Measurements from ENCODE around the gene APOBEC2. TPM values are rescaled to one million over a fixed set of nuclear protein-coding genes. Genes with fewer than 3 reads are reported as not detected.

The APOBEC2 gene
- total and polyA plus RNA-seq, 2 of the 13 experiments (the other 11 are each of a cell fraction or from before 2014, with no cell fraction given), result 0.09 TPM; not detected in 1

DNA sequence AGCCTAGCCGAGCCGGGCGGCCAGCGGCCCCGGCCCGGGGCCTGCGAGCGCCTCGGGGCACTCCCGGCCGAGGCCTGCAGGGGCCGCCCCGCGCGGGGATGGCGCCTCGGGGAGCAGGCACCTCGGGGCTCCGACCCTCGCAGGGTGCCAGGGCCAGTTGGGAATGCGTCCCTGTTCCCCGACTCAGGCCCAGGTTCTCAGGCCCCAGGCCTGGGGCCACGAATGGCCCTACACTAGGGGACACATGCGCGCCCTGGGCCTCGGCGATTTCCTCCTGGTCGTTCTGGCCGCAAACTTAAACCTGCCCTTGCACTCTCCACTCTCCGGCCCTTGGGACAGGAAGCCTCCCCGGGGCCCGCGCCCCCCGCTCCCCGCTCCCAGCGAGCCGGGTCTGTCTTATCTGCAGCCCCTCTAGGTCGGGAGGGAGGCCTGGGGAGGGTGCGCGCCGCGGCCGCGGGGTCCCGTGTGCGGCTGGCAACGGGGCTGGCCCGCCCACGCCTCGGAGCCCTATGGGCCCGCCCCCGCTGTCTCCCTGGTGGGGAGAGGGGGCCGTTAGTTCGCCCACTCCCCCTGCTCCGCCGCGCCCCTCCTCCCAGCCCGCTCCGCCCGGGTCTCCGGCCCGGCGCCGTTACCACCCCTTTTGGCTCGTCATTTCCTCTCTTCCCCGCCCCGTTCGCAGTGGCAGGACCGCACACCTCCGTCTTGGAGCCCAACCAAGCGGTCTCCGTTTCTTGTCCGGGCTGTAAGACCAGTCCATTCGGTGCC lies 20.4 kb downstream of the APOBEC2 start (continued):
- TF ChIP-seq ESRRA (CRISPR knock-in tag; IDR thresholded peaks at IDR 0.05; ENCODE audit: low read depth) (0 out of 2 replicates have a peak, but pooled peaks have one; percentile 39), DMAP1 (CRISPR knock-in tag; IDR thresholded peaks at IDR 0.05) (peak; percentile 34; the same call in 1 of the 2 replicates), ZNF839 (CRISPR knock-in tag; IDR thresholded peaks at IDR 0.05; ENCODE audit: borderline replicate concordance) (no peak), ELF1 (CRISPR knock-in tag; IDR thresholded peaks at IDR 0.05) (peak; percentile 41; the same call in 1 of the 2 replicates), ZSCAN21 (CRISPR knock-in tag; IDR thresholded peaks at IDR 0.05; ENCODE audit: borderline replicate concordance) (peak; percentile 54; the same call in 1 of the 2 replicates), ZSCAN12 (CRISPR knock-in tag; IDR thresholded peaks at IDR 0.05) (no peak)
- TF ChIP-seq, protein P1, sequence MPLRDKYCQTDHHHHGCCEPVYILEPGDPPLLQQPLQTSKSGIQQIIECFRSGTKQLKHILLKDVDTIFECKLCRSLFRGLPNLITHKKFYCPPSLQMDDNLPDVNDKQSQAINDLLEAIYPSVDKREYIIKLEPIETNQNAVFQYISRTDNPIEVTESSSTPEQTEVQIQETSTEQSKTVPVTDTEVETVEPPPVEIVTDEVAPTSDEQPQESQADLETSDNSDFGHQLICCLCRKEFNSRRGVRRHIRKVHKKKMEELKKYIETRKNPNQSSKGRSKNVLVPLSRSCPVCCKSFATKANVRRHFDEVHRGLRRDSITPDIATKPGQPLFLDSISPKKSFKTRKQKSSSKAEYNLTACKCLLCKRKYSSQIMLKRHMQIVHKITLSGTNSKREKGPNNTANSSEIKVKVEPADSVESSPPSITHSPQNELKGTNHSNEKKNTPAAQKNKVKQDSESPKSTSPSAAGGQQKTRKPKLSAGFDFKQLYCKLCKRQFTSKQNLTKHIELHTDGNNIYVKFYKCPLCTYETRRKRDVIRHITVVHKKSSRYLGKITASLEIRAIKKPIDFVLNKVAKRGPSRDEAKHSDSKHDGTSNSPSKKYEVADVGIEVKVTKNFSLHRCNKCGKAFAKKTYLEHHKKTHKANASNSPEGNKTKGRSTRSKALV (CRISPR knock-in tag; IDR thresholded peaks at IDR 0.05), result peak; percentile 82
- TF ChIP-seq, protein P2, sequence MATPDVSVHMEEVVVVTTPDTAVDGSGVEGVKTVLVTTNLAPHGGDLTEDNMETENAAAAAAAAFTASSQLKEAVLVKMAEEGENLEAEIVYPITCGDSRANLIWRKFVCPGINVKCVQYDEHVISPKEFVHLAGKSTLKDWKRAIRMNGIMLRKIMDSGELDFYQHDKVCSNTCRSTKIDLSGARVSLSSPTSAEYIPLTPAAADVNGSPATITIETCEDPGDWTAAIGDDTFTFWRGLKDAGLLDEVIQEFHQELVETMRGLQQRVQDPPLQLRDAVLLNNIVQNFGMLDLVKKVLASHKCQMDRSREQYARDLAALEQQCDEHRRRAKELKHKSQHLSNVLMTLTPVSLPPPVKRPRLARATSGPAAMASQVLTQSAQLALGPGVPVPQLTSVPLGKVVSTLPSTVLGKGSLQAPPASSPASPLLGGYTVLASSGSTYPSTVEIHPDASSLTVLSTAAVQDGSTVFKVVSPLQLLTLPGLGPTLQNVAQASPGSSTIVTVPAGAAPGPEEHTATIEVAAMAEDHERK (CRISPR knock-in tag; IDR thresholded peaks at IDR 0.05; ENCODE audit: low read depth), result no peak
- TF ChIP-seq, protein P3, sequence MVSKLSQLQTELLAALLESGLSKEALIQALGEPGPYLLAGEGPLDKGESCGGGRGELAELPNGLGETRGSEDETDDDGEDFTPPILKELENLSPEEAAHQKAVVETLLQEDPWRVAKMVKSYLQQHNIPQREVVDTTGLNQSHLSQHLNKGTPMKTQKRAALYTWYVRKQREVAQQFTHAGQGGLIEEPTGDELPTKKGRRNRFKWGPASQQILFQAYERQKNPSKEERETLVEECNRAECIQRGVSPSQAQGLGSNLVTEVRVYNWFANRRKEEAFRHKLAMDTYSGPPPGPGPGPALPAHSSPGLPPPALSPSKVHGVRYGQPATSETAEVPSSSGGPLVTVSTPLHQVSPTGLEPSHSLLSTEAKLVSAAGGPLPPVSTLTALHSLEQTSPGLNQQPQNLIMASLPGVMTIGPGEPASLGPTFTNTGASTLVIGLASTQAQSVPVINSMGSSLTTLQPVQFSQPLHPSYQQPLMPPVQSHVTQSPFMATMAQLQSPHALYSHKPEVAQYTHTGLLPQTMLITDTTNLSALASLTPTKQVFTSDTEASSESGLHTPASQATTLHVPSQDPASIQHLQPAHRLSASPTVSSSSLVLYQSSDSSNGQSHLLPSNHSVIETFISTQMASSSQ (IDR thresholded peaks at IDR 0.05; ENCODE audit: low read depth), result no peak
- TF ChIP-seq, protein P3 (CRISPR knock-in tag; IDR thresholded peaks at IDR 0.05; ENCODE audit: borderline replicate concordance), result no peak
- TF ChIP-seq, protein P4, sequence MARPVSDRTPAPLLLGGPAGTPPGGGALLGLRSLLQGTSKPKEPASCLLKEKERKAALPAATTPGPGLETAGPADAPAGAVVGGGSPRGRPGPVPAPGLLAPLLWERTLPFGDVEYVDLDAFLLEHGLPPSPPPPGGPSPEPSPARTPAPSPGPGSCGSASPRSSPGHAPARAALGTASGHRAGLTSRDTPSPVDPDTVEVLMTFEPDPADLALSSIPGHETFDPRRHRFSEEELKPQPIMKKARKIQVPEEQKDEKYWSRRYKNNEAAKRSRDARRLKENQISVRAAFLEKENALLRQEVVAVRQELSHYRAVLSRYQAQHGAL (CRISPR knock-in tag; IDR thresholded peaks at IDR 0.05; ENCODE audit: not compliant biosample characterization), result peak; percentile 68
- TF ChIP-seq, protein P5, sequence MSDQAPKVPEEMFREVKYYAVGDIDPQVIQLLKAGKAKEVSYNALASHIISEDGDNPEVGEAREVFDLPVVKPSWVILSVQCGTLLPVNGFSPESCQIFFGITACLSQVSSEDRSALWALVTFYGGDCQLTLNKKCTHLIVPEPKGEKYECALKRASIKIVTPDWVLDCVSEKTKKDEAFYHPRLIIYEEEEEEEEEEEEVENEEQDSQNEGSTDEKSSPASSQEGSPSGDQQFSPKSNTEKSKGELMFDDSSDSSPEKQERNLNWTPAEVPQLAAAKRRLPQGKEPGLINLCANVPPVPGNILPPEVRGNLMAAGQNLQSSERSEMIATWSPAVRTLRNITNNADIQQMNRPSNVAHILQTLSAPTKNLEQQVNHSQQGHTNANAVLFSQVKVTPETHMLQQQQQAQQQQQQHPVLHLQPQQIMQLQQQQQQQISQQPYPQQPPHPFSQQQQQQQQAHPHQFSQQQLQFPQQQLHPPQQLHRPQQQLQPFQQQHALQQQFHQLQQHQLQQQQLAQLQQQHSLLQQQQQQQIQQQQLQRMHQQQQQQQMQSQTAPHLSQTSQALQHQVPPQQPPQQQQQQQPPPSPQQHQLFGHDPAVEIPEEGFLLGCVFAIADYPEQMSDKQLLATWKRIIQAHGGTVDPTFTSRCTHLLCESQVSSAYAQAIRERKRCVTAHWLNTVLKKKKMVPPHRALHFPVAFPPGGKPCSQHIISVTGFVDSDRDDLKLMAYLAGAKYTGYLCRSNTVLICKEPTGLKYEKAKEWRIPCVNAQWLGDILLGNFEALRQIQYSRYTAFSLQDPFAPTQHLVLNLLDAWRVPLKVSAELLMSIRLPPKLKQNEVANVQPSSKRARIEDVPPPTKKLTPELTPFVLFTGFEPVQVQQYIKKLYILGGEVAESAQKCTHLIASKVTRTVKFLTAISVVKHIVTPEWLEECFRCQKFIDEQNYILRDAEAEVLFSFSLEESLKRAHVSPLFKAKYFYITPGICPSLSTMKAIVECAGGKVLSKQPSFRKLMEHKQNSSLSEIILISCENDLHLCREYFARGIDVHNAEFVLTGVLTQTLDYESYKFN (CRISPR knock-in tag; conservative IDR thresholded peaks at IDR 0.05), result no peak; the same call in 1 of the 2 replicates
